PC-9 (cell line): Measurements from ENCODE around the gene ARHGAP36.

ENCODE experiments used
- CTCF ChIP-seq: fragments of 200-600 bp; sonication (generic); conservative IDR thresholded peaks from 2 replicates; pipeline ENCODE4 v1.6.1; 2017; ENCODE audit warnings: mixed run types, antibody characterized with exemption, mild to moderate bottlenecking, moderate library complexity
- EZH2 ChIP-seq: fragments of 200-600 bp; sonication (generic); IDR thresholded peaks from 2 replicates; pipeline ENCODE4 v1.8.0; 2017; ENCODE audit warnings: antibody characterized with exemption, low read depth

GRCh38 chrX:131063613-131064012 lies 5.5 kb downstream of the ARHGAP36 start:
- TF ChIP-seq EZH2 (no peak), CTCF (no peak)
